NCI-H187 (cell line): ENCODE measurements around the gene ZNF366.

Experiments used
- DNase-seq, 2 experiments: peaks; one replicate each; lab custom pipeline; 2025; lab: John Stamatoyannopoulos, UW

Gene ZNF366

DNA sequence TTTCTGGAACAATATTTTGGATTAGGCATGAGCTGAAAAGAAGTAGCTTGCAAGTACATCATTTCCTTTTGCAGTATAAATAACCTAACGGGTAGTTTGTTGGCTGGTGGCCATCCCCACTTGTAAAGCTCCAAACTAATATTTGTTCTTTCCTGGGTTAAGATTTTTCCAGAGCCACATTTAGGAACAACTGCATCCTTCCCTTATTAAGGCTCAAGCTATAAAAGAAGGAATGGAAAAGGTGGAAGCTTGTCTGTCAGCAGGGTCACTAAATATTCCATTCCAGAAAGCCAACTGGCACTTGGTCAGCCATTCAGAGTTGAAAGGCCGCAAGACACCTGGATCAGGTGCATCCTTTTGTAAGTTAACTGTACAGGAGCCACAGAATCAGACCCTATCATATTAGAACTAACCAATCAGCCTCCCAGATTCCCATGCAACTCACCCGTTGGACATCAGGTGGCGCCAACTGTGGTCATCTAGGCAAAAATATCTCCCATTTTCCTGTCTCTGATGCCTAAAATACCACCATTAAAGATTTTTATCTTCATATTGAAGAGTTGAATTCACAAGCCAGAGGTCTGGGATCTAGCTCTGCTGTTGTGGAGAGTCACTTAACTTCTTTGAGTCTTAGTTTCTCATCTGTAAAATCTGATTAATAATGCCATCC lies 104.1 kb downstream of the ZNF366 start:
- DNase-seq = no peak

DNA sequence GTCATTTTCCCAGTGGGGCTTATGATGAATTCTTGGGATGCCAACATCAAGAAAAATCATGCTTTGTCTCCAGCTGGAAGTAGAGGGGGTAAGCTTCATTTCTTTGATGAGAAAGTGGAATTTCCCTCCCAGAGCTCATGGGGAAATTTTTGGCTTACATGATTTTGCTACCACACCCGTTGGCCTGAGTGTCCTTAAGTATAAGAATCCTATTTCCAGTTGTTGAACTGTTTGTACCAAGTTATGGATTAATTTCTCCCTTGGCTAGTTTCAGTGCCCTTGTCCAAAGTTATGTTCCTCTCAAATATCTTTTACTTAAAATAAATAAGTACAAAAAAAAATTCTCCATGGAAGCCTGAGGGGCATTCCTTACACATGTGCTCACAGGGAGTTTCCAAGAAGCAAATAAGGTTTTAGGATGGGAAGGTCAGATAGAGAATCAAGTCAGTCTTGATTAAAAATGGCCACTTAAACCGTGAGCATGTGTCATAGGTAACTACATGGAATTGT lies 104.8 kb downstream of the ZNF366 start:
- DNase-seq = no peak

DNA sequence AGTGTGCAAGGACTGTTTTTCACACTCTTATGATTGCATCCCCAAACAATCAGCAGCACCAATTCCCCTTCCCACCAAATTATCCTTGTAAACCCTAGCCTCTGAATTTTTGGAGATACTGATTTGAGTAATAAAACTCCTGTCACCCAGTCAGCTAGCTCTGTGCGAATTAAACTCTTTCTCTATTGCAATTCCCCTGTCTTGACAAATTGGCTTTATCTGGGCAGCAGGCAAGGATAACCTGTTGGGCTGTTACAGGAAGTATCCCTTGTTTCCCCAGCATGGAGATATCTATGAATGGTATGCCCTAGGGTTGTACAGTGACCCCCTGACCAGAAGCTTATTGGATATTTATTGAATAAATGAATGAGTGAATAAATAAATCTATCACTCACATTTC lies 106.3 kb downstream of the ZNF366 start:
- DNase-seq = no peak

DNA sequence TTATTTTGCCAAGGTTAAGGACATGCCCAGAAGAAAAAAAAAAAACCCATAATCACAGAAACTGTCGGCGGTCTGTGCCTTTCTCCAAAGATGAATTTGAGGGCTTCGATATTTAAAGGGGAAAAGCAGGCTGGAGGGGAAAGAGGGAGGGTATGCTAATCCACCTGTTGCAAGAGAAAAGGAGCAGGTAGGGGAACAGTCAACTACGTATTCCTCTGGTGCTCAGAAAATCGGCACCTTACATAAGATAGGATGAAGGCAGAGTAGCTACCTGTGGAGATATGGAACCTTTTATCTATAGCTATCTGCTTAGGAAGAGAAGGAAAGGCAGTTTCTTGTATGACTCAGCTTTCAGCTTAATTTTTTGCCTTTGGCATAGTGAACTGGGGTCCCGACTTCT lies 109.4 kb downstream of the ZNF366 start:
- DNase-seq = no peak

DNA sequence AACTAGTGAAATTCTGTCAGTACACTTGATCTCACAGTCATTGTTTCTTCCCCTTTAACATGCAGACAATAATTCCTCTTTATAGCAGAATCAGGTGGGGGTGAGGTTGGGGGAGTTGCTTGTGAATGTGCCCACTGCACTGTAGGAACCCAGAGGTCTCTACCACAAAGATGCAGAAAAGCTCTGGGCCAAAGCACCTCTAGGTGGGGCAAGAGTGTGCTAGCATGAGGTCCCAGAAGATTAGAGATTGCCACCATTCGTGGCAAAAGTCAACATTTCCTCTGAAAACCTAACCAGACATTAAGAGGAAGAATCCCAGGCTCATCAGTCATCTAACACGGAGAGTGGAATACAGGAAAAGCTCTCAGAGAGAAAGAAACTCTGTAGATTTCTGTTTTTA lies 112.5 kb downstream of the ZNF366 start:
- no peak for DNase-seq

DNA sequence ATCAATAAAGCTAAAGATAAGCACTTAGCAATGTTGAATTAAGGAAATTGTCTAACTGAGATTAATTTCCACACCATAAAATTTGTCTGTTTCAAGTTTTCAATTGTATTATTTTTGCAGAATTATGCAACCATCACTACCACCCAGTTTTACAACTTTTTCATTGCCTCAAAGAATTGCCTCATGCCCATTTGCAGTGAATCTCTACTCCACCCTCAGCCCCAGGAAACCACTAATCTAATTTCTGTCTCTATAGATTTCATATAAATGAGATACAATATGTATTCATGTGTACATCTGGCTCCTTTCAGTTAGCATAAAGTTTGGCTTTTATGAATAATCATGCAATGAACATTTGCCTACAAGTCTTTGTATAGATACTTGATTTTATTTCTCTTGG lies 114.2 kb downstream of the ZNF366 start:
- no peak for DNase-seq
